ENCODE measurements around the gene KCNJ6.
"Not testable (repeated sequence)": the region's sequence is repeated elsewhere in the genome, so short reads cannot be mapped to it uniquely, and the experiment has no call there.

Gene KCNJ6

DNA sequence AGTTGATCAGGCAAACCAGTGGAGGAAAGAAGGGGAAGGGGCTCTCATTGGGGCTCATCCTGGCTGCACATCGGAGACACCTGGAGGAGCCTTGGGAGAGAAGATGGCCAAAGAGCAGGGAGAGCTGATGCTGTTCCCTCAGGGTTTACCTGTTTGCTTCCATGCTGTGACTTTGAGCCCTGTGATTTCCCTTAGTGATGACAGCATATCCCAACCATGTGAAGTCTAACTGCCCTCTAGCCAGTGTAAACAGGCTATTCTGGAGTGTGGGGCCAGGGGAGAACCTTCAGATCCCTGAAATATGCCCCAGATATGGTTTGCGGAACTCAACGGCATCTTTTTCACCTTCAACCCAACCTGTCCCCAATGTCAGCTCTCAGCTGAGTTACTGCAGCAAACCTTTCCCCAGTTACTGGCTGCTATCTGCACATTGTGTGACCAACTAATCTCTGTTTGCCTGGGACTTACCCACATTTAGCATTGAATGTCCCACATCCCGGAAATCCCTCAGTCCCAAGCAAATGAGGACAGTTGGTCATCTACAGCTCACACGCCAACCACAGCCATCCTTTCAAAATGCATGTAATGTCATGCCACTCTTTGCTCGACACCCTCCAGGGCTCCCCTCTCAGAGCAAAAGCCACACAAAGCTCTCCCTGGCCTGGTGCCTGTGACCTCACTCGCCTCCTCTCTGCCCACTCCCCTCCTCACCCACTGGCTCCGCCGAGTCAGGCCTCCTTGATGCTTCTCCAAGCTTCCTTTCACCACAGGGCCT lies 242.3 kb downstream of the KCNJ6 start:
- no peak for TF ChIP-seq ZNF274 (IDR thresholded peaks at IDR 0.05; ENCODE audit: low read depth, low read length)
- H3K4me3 ChIP-seq (ENCODE audit: low read length): no peak overlapping the region

DNA sequence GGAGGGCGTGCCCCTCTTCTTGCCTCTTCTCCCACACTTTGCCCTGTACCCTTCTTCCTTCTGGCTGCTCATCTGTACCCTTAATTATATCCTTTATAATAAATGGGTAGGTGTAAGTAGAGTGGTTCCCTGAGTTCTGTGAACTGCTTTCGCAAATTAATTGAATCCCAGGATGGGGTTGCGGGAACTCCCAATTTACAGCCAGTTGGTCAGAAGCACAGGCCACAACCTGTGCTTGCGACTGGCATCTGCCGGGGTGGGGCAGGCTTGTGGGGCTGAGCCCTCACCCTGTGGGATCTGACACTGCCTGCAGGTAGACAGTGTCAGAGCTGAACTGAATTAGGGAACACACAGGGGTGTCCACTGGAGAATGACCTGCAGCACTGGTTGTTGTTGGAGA lies 244.9 kb downstream of the KCNJ6 start:
- TF ChIP-seq ZNF274 (IDR thresholded peaks at IDR 0.05; ENCODE audit: low read depth, low read length): no peak
- H3K4me3 ChIP-seq (ENCODE audit: low read length): no peak overlapping the region

DNA sequence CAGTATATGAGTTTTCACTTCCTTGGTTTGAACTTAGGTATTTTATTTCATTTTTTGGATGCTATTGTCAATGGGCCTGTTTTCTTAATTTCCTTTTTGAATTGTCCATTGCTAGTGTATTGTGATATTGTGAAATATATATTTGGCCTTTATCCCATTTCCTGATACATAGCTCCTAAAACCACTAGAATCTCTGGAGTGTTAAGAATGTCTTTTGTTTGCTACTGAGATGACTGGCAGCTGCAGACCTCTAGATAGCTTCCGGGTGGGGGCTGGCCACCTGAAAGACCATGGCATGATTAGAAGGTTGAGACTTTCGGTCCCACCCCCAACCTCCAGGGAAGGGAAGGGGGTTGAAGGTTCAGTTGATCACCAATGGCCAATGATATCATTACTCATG lies 245.4 kb downstream of the KCNJ6 start:
- H3K4me3 ChIP-seq (ENCODE audit: low read length): no peak overlapping the region
- TF ChIP-seq ZNF274 (IDR thresholded peaks at IDR 0.05; ENCODE audit: low read depth, low read length): no peak

DNA sequence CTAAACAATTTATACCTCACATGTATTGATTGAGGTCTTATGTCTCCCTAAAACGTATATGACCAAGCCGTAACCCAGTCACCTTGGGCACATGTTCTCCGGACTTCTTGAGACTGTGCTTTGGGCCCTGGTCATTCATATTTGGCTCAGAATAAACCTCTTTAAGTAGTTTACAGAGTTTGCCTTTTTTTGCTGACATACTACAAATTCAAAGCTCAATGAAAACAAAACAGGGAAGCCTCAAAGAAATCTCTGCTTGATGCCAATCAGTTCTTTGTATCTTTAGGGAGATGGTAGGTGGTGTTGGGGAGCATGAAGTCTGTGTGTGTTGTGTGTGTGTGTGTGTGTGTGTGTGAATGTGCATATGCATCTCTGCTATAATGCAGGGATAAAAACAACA lies 247.0 kb downstream of the KCNJ6 start:
- TF ChIP-seq ZNF274 (IDR thresholded peaks at IDR 0.05; ENCODE audit: low read depth, low read length): no peak

DNA sequence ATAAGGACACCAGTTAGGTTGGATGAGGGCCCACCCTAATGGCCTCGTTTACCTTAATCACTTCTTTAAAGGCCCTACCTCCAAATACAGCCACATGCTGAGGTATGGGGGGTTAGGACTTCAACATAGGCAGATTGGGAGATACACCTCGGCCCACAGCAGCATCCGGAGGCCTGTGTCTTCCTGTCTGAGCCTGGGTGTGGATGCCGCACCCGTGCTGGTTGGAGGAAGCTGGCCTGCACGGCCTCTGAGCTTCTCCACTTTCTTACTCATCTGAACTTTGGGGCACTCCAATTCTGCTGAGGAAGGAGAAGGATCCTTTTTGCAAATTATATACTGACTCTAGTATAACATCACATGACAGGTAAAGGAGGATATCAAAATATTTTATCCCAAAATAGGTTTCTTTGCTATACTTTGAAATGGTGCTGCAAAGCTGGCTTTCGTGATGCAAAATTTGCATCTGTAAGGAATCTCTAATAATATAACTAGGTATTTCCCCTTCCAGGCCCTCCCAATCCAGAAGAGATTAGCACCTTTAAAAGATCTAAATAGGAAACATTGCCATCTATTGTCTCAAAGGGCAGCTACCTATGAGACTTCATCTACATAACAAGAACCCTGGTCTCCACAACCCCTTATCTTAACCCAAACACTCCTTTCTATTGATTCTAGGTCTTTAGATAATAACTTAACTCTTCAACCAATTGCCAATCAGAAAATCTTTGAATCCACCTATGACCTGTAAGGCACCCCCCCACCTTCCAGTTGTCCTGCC lies 247.6 kb downstream of the KCNJ6 start:
- TF ChIP-seq ZNF274 (IDR thresholded peaks at IDR 0.05; ENCODE audit: low read depth, low read length): no peak
- H3K4me3 ChIP-seq (ENCODE audit: low read length): no peak overlapping the region

More for the DNA sequence above, 247.0 kb downstream of the KCNJ6 start:
- H3K4me3 ChIP-seq (ENCODE audit: low read length): no peak overlapping the region

GRCh38 chr21:37667380-37667779 lies 248.9 kb downstream of the KCNJ6 start:
- H3K4me3 ChIP-seq (ENCODE audit: low read length): no peak overlapping the region
- no peak for TF ChIP-seq ZNF274 (IDR thresholded peaks at IDR 0.05; ENCODE audit: low read depth, low read length)

DNA sequence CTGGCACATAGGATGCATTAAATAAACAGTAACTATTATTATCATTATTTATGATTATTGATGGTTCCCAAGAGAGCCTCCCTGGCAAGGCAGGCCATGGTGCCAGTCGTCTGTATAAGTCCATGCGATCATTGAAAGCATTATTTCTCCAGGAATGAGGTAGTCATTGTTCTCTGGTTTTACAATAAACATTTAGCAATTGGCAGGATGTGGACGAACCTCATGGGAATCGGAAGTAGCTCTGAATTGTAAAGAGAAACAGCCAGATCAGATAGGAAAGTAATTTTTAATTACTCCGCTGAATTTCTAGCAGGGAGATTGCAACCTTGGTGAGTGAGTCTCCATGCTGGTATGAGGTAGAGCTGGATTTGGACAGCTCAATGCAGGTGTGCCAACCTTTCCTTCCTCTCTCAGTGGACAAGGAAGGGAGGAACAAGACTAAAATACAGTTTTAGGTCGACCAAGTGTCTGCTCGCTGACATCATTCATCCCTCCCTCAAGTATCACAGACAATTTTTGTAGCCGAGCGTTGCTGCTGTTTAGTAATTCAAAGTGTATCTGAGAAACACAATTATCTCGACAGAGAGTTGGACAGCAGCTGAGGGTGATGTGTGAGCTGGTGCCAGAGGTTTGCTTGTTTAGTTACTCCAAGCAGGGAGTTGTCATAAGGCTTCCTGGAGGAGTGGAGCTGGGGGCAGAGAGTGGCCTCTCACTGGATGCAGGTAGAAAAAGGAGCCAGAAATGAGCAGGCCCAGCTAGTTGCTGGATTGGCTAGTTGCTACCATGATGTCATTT lies 250.8 kb downstream of the KCNJ6 start:
- no peak overlapping the region for H3K4me3 ChIP-seq (ENCODE audit: low read length)
- no peak for TF ChIP-seq ZNF274 (IDR thresholded peaks at IDR 0.05; ENCODE audit: low read depth, low read length)

GRCh38 chr21:37662227-37662626 lies 254.0 kb downstream of the KCNJ6 start:
- not testable (repeated sequence) for H3K4me3 ChIP-seq (ENCODE audit: low read length)

DNA sequence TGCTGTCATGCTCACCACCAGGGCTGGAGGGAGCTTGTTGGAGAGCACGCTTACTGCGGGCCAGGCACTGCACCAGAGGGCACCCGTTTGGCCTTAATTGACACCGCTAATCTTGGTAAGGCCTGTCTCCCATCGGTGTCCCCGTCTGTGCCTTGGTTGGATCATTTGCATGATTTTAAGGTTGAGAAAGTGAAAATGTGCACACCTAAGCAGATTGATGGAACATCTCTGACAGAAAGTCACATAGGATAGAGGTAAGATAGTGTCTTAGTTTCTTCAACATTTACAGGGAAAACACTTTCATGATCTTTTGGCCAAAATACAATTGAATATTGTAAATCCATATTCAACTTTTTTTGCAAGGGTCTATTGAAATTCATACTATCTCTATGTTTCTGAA lies 255.5 kb downstream of the KCNJ6 start:
- TF ChIP-seq ZNF274 (IDR thresholded peaks at IDR 0.05; ENCODE audit: low read depth, low read length): no peak
- no peak overlapping the region for H3K4me3 ChIP-seq (ENCODE audit: low read length)

GRCh38 chr21:37659874-37660273 lies 256.4 kb downstream of the KCNJ6 start:
- no peak for TF ChIP-seq ZNF274 (IDR thresholded peaks at IDR 0.05; ENCODE audit: low read depth, low read length)
- no peak overlapping the region for H3K4me3 ChIP-seq (ENCODE audit: low read length)

- no peak for TF ChIP-seq ZNF274 (IDR thresholded peaks at IDR 0.05; ENCODE audit: low read depth, low read length)
- H3K4me3 ChIP-seq (ENCODE audit: low read length): no peak overlapping the region
Measured at GRCh38 chr21:37658817-37659458, 257.3 kb downstream of the KCNJ6 start.

- no peak for TF ChIP-seq ZNF274 (IDR thresholded peaks at IDR 0.05; ENCODE audit: low read depth, low read length)
- H3K4me3 ChIP-seq (ENCODE audit: low read length): no peak overlapping the region
Measured at GRCh38 chr21:37658121-37658816, 258.0 kb downstream of the KCNJ6 start.

GRCh38 chr21:37656899-37657298 lies 259.4 kb downstream of the KCNJ6 start:
- TF ChIP-seq ZNF274 (IDR thresholded peaks at IDR 0.05; ENCODE audit: low read depth, low read length): no peak
- H3K4me3 ChIP-seq (ENCODE audit: low read length): no peak overlapping the region

Measured in GM08714 (cell line).